AG10803 (cell line): ENCODE results near the gene FURIN.
"Not testable (repeated sequence)": the region's sequence is repeated elsewhere in the genome, so short reads cannot be mapped to it uniquely, and the experiment has no call there.

Experiments used
- DNase-seq: peaks from one replicate; pipeline ENCODE4 v3.0.0; 2010; ENCODE audit warnings: low read depth
- H3K4me3 ChIP-seq: 2 replicates; pipeline ENCODE4 v1.5.1; 2011; ENCODE audit warnings: mild to moderate bottlenecking, low read length, control low read depth
- CTCF ChIP-seq: conservative IDR thresholded peaks from 2 replicates; pipeline ENCODE4 v1.5.1; 2011; ENCODE audit warnings: mild to moderate bottlenecking, low read length, control low read depth, inconsistent platforms

The FURIN gene

GRCh38 chr15:90924375-90924774 is 56.0 kb downstream of the FURIN start:
- H3K4me3 ChIP-seq: no peak overlapping the region
- no peak for DNase-seq
- TF ChIP-seq CTCF: no peak

- not testable (repeated sequence) for H3K4me3 ChIP-seq, DNase-seq
Measured at GRCh38 chr15:90926766-90927165, 58.4 kb downstream of the FURIN start.

- DNase-seq, H3K4me3 ChIP-seq: not testable (repeated sequence)
Measured at GRCh38 chr15:90928106-90928505, 59.7 kb downstream of the FURIN start.

- no peak for TF ChIP-seq CTCF
- peak overlapping the region; percentile 71 for H3K4me3 ChIP-seq
- no peak for DNase-seq
Measured at GRCh38 chr15:90929246-90930019, 61.0 kb downstream of the FURIN start.

GRCh38 chr15:90930861-90931574 is 62.6 kb downstream of the FURIN start:
- no peak for TF ChIP-seq CTCF
- DNase-seq: peak; percentile 37
- H3K4me3 ChIP-seq: peak overlapping the region; percentile 71

GRCh38 chr15:90931575-90931827 is 63.1 kb downstream of the FURIN start:
- no peak for DNase-seq
- H3K4me3 ChIP-seq: peak overlapping the region; percentile 92
- TF ChIP-seq CTCF: no peak

GRCh38 chr15:90931828-90932659 is 63.7 kb downstream of the FURIN start, which contains the start of gene HDDC3:
HDDC3 (minus strand) TSS chr15:90932549; CDS start chr15:90932540, 9 bp downstream.
- H3K4me3 ChIP-seq: peak within 1 kb of the TSS; percentile 92
- peak; percentile 78 for DNase-seq
- peak; percentile 71 for TF ChIP-seq CTCF

- no peak for TF ChIP-seq CTCF
- no peak overlapping the region for H3K4me3 ChIP-seq
- DNase-seq: no peak
Measured at GRCh38 chr15:90932660-90932991, 64.2 kb downstream of the FURIN start.
